Transverse colon (tissue), 4 donors: Measurements from ENCODE around the gene PRKCE. TPM values are rescaled to one million over a fixed set of nuclear protein-coding genes. Genes with fewer than 3 reads are reported as not detected.

ENCODE experiments used
- DNase-seq: peaks from one replicate; pipeline ENCODE4 v3.0.0-alpha.2; 2019
- H3K27ac ChIP-seq, 4 donors: fragments of 200-600 bp; sonication (generic); 2 replicates each; pipeline ENCODE4 v1.5.1; 2016 to 2018; ENCODE audit warnings: inconsistent platforms in 4 of 4
- H3K27me3 ChIP-seq: fragments of 200-600 bp; sonication (generic); 2 replicates; pipeline ENCODE4 v1.5.1; 2017; ENCODE audit warnings: inconsistent platforms
- H3K36me3 ChIP-seq, 4 donors: fragments of 200-600 bp; sonication (generic); 2 replicates each; pipeline ENCODE4 v1.5.1; 2017 to 2019; ENCODE audit warnings: inconsistent platforms in 4 of 4
- H3K4me1 ChIP-seq, 4 donors: fragments of 200-600 bp; sonication (generic); 2 replicates each; pipeline ENCODE4 v1.5.1; 2017 to 2020; ENCODE audit warnings: inconsistent platforms in 4 of 4
- H3K4me3 ChIP-seq, 4 donors: fragments of 200-600 bp; sonication (generic); 1 replicate in 1 of 4; 2 replicates in 3 of 4; pipeline versions ENCODE4 v1.5.1 to v1.6.1; 2017 to 2019; ENCODE audit warnings: inconsistent platforms in 4 of 4
- H3K9me3 ChIP-seq, 2 donors: fragments of 200-600 bp; sonication (generic); 2 replicates each; pipeline ENCODE4 v1.5.1; 2017 to 2019; ENCODE audit warnings: inconsistent platforms in 2 of 2
- CTCF ChIP-seq, 5 experiments: fragments of 200-600 bp in 3 of 5; fragments of 450-650 bp in 2 of 5; sonication (generic) in 3 of 5; IDR thresholded peaks; 1 replicate in 2 of 5; 2 replicates in 3 of 5; pipeline ENCODE4 v1.5.1; 2016 to 2017; ENCODE audit warnings: antibody characterized with exemption in 5 of 5, inconsistent platforms in 3 of 5, mild to moderate bottlenecking in 2 of 5, moderate library complexity in 1 of 5
- EP300 ChIP-seq: sonication (generic); formaldehyde crosslinking; IDR thresholded peaks from one replicate; pipeline ENCODE4 v1.6.1; 2017; ENCODE audit warnings: antibody characterized with exemption, low read depth
- POLR2A ChIP-seq: fragments of 450-650 bp; IDR thresholded peaks from one replicate; pipeline ENCODE4 v1.6.1; 2016; ENCODE audit warnings: antibody characterized with exemption, mild to moderate bottlenecking, moderate library complexity
- POLR2AphosphoS5 ChIP-seq, 3 donors: sonication (generic); formaldehyde crosslinking; IDR thresholded peaks; one replicate each; pipeline ENCODE4 v1.6.1; 2016; ENCODE audit warnings: antibody characterized with exemption in 3 of 3
- WGBS, 2 donors: methylation state at CpG; one replicate each; pipeline ENCODE4 v1.1.5; 2018; ENCODE audit warnings: low coverage in 1 of 2; 5-methylcytosine and 5-hydroxymethylcytosine counted together
- in situ Hi-C, 4 donors: fragments of 200-750 bp; cut with MboI; loops; one replicate each; pipeline versions ENCODE4 v1.15.0 to v1.15.1; 2017; ENCODE audit warnings: low sequenced_read_pairs in 3 of 4, low pct_ligation_motif_present in 1 of 4, low pct_unique_long_range_greater_than_20kb in 1 of 4
- intact Hi-C: fragments of 100-400 bp; cut with DNase I; formaldehyde crosslinking; loops from one replicate; pipeline ENCODE4 v1.15.1; 2023; ENCODE audit warnings: low total_unique reads
- total RNA-seq, 4 donors: library from RNA; depleted of rRNA; stranded (reverse); fragments of >200 nt; gene quantifications; one replicate each; pipeline ENCODE4 v1.1.0, GENCODE V29; 2016

PRKCE gene
- total RNA-seq, 4 donors from 2014 or later = 8.6 to 20.6 (median 11.3) TPM

GRCh38 chr2:46181306-46181705 is 529.8 kb downstream of the PRKCE start:
- Histone ChIP-seq H3K27ac (no peak overlapping the region), H3K36me3 (no peaks in the 10 kb centered on the region), H3K4me3 (no peak overlapping the region), H3K9me3 (no peaks in the 10 kb centered on the region), H3K4me1 (peaks cover 0 to 14% (median 9%) of the 10 kb centered on the region in 4 donors), H3K27me3 (no peaks in the 10 kb centered on the region)
- no peak for TF ChIP-seq EP300
- TF ChIP-seq POLR2AphosphoS5 (IDR thresholded peaks at IDR 0.05) = no peak
- no peak for TF ChIP-seq POLR2A
- no peak for TF ChIP-seq CTCF (IDR thresholded peaks at IDR 0.05)
- DNase-seq = no peak
- in situ Hi-C loops (no loop called here), intact Hi-C loops (no loop called here)
- WGBS, 2 donors = 90 to 100% methylated on average over 1 to 2 of the region's 2 CpGs

GRCh38 chr2:46181789-46182530 is 530.5 kb downstream of the PRKCE start:
- Histone ChIP-seq H3K4me1 (peaks cover 0 to 20% (median 12%) of the 10 kb centered on the region in 4 donors), H3K9me3 (no peaks in the 10 kb centered on the region), H3K4me3 (no peak overlapping the region), H3K27ac (no peak overlapping the region), H3K36me3 (no peaks in the 10 kb centered on the region), H3K27me3 (no peaks in the 10 kb centered on the region)
- 92 to 95% methylated on average over 7 to 18 of the region's 18 CpGs for WGBS, 2 donors
- intact Hi-C loops (no loop called here), in situ Hi-C loops (no loop called here)
- no peak for DNase-seq
- TF ChIP-seq POLR2AphosphoS5 (IDR thresholded peaks at IDR 0.05) (no peak), CTCF (IDR thresholded peaks at IDR 0.05) (no peak), EP300 (no peak), POLR2A (no peak)

GRCh38 chr2:46183426-46183825 is 532.0 kb downstream of the PRKCE start:
- in situ Hi-C loops (no loop called here), intact Hi-C loops (no loop called here)
- Histone ChIP-seq H3K27ac (no peak overlapping the region), H3K27me3 (no peaks in the 10 kb centered on the region), H3K4me3 (no peak overlapping the region), H3K9me3 (no peaks in the 10 kb centered on the region), H3K4me1 (peaks cover 0 to 35% (median 25%) of the 10 kb centered on the region in 4 donors), H3K36me3 (no peaks in the 10 kb centered on the region)
- 100% methylated on average over 1 to 4 of the region's 4 CpGs for WGBS, 2 donors
- no peak for TF ChIP-seq EP300
- no peak for TF ChIP-seq CTCF (IDR thresholded peaks at IDR 0.05)
- TF ChIP-seq POLR2A = no peak
- no peak for TF ChIP-seq POLR2AphosphoS5 (IDR thresholded peaks at IDR 0.05)
- DNase-seq = no peak

GRCh38 chr2:46184794-46185583 is 533.5 kb downstream of the PRKCE start:
- Histone ChIP-seq H3K4me3 (no peak overlapping the region), H3K4me1 (peaks cover 0 to 23% (median 17%) of the 10 kb centered on the region in 4 donors), H3K36me3 (no peaks in the 10 kb centered on the region), H3K27me3 (no peaks in the 10 kb centered on the region), H3K27ac (no peak overlapping the region), H3K9me3 (no peaks in the 10 kb centered on the region)
- TF ChIP-seq CTCF (IDR thresholded peaks at IDR 0.05) = no peak
- TF ChIP-seq EP300 = no peak
- no peak for TF ChIP-seq POLR2A
- no peak for DNase-seq
- in situ Hi-C loops (no loop called here), intact Hi-C loops (no loop called here)
- 87 to 93% methylated on average over 4 to 12 of the region's 12 CpGs for WGBS, 2 donors
